GM13976 (cell line): ENCODE results near the gene YEATS2.
"Not testable (repeated sequence)": the region's sequence is repeated elsewhere in the genome, so short reads cannot be mapped to it uniquely, and the experiment has no call there.

ENCODE experiments used
- DNase-seq: peaks from one replicate; pipeline ENCODE4 v3.0.0; 2012; ENCODE audit warnings: low spot score
- CTCF ChIP-seq: IDR thresholded peaks from 2 replicates; pipeline ENCODE4 v1.5.1; 2012; ENCODE audit warnings: borderline replicate concordance, mild to moderate bottlenecking; ENCODE audit not compliant: insufficient read depth; ENCODE audit errors: extremely low read depth, missing control alignments, control extremely low read depth
- in situ Hi-C: fragments of 300-500 bp; cut with MboI; formaldehyde crosslinking; loops from one replicate; pipeline ENCODE4 v1.12.0; 2022; ENCODE audit warnings: low sequenced_read_pairs, mixed read lengths, inconsistent platforms; ENCODE audit not compliant: unreplicated experiment

The YEATS2 gene

GRCh38 chr3:183697123-183697609 lies 431 bp upstream of the YEATS2 start:
- in situ Hi-C loops, result no loop called here
- no peak for TF ChIP-seq CTCF

GRCh38 chr3:183698318-183698751 lies 738 bp downstream of the YEATS2 start:
- peak; percentile 46 for DNase-seq
- TF ChIP-seq CTCF, result no peak
- in situ Hi-C loops, result no loop called here

More at GRCh38 chr3:183697123-183697609, 431 bp upstream of the YEATS2 start:
- DNase-seq, result no peak

- no peak for DNase-seq
- in situ Hi-C loops, result no loop called here
- no peak for TF ChIP-seq CTCF
Observed at GRCh38 chr3:183698756-183699155, 1.2 kb downstream of the YEATS2 start.

GRCh38 chr3:183699238-183699947 lies 1.8 kb downstream of the YEATS2 start:
- in situ Hi-C loops, result no loop called here
- TF ChIP-seq CTCF, result no peak
- no peak for DNase-seq

- TF ChIP-seq CTCF, result no peak
- DNase-seq, result no peak
- in situ Hi-C loops, result no loop called here
Observed at GRCh38 chr3:183701744-183702143, 4.1 kb downstream of the YEATS2 start.

DNA sequence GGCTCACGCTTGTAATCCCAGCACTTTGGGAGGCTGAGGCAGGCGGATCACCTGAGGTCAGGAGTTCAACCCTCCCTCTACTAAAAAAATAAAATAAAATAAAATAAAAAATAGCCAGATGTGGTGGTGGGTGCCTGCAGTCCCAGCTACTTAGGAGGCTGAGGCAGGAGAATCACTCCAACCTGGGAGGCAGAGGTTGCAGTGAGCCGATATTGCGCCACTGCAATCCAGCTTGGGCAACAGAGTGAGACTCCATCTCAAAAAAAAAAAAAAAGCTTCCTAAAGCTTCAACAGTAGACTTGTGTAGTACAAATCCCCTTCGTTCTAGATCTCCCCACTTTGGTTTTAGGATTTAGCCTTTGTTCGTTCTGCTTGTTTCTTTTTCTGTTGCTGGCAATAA lies 6.3 kb downstream of the YEATS2 start:
- in situ Hi-C loops, result not testable (repeated sequence)

GRCh38 chr3:183710231-183710630 lies 12.6 kb downstream of the YEATS2 start:
- in situ Hi-C loops, result no loop called here
- no peak for TF ChIP-seq CTCF
- no peak for DNase-seq

More for the DNA sequence above, 6.3 kb downstream of the YEATS2 start:
- DNase-seq, result not testable (repeated sequence)
